ENCODE results near the gene HAPLN1.

- TF ChIP-seq EZH2phosphoT487 (IDR thresholded peaks at IDR 0.05; ENCODE audit: borderline replicate concordance, low read depth) (no peak), CTCF (IDR thresholded peaks at IDR 0.05) (no peak), SMC3 (IDR thresholded peaks at IDR 0.05; ENCODE audit: low read depth, low read length) (no peak), USF2 (IDR thresholded peaks at IDR 0.05; ENCODE audit: borderline replicate concordance, low read depth, low read length) (no peak), RAD21 (IDR thresholded peaks at IDR 0.05; ENCODE audit: low read length) (no peak), TAF1 (IDR thresholded peaks at IDR 0.05; ENCODE audit: borderline replicate concordance, low read depth, low read length) (no peak)
These were observed 74.7 kb downstream of the HAPLN1 start for GRCh38 chr5:83645936-83646335.

Data from SK-N-SH (cell line).